ENCODE measurements around the gene SCGB3A1. TPM values are rescaled to one million over a fixed set of nuclear protein-coding genes. Genes with fewer than 3 reads are reported as not detected.

SCGB3A1 gene
- total RNA-seq, 1 experiment from 2014 or later, result not detected

DNA sequence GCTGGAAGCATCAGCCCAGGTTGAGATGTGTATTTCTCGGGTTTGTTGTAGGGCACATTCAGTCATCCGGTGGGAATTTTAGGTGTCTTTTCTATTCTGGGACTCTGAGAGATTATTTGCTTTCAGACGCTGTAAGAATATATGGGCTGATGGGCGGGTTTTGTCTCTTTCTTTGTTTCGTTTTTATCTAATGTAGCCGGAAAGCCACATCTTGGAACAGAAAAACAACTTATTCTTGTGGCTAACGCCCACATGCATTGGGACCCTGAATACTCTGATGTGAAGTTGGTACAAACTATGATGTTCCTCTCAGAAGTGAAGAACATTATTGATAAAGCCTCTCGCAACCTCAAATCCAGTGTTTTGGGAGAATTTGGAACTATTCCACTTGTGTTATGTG lies 22.4 kb downstream of the SCGB3A1 start:
- Histone ChIP-seq H3K4me1 (ENCODE audit: insufficient read depth, low read length) (no peaks in the 10 kb centered on the region), H3K4me2 (ENCODE audit: low read length) (no peak overlapping the region), H3K9me2 (replicated peaks; ENCODE audit: low read length) (no peaks in the 10 kb centered on the region), H3K27ac (ENCODE audit: low read length) (no peak overlapping the region), H3K9ac (ENCODE audit: low read length) (no peak overlapping the region), H3K9me3 (ENCODE audit: low read length) (no peaks in the 10 kb centered on the region), H3K79me2 (ENCODE audit: low read length) (no peaks in the 10 kb centered on the region), H2AFZ (ENCODE audit: low read length) (no peak overlapping the region), H3F3A (ENCODE audit: low read length, unreplicated experiment) (no peaks in the 10 kb centered on the region), H3K36me3 (ENCODE audit: low read depth, low read length) (peaks cover 14% of the 10 kb centered on the region; the same call in 1 of the 2 replicates), H4K20me1 (ENCODE audit: low read length) (no peaks in the 10 kb centered on the region), H3K27me3 (ENCODE audit: low read length) (no peaks in the 10 kb centered on the region), H3K4me3 (ENCODE audit: low read length) (no peak overlapping the region)
- TF ChIP-seq EZH2 (IDR thresholded peaks at IDR 0.05; ENCODE audit: low read length, unreplicated experiment), result no peak
- TF ChIP-seq, protein P1, sequence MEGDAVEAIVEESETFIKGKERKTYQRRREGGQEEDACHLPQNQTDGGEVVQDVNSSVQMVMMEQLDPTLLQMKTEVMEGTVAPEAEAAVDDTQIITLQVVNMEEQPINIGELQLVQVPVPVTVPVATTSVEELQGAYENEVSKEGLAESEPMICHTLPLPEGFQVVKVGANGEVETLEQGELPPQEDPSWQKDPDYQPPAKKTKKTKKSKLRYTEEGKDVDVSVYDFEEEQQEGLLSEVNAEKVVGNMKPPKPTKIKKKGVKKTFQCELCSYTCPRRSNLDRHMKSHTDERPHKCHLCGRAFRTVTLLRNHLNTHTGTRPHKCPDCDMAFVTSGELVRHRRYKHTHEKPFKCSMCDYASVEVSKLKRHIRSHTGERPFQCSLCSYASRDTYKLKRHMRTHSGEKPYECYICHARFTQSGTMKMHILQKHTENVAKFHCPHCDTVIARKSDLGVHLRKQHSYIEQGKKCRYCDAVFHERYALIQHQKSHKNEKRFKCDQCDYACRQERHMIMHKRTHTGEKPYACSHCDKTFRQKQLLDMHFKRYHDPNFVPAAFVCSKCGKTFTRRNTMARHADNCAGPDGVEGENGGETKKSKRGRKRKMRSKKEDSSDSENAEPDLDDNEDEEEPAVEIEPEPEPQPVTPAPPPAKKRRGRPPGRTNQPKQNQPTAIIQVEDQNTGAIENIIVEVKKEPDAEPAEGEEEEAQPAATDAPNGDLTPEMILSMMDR (conservative IDR thresholded peaks at IDR 0.05; ENCODE audit: low read depth, low read length), result no peak
- CTCF ChIA-PET, result no interaction called here
- no peak for DNase-seq
- intact Hi-C loops (cut with micrococcal nuclease), result no loop called here
- POLR2A ChIA-PET (ENCODE audit: unreplicated experiment), result no interaction called here
- no peak for ATAC-seq
- BruUV-seq (replicated peaks), result no TSS peak

DNA sequence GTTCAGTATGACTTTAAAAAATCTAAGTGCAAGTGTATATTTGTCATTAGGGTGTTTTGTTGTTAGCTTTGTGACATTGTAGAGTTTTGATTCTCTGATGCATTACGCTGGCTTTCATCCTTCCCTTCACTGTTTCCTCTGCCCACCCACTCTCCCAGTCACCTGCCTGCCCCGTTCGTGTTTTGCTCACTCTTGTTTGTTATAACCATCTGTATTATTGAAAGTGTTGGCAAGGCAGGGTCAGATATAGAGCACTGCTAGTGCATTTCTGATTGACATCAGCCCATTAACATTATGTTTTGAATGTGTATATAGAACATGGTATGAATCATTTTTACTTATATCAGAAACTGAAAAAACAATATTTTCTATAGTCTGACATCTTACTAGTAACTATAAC lies 27.3 kb downstream of the SCGB3A1 start:
- no TSS peak for BruUV-seq (replicated peaks)
- no peaks in the 10 kb centered on the region for H3K9me3 ChIP-seq (ENCODE audit: low read length)
- H3K79me2 ChIP-seq (ENCODE audit: low read length), result peaks cover 4% of the 10 kb centered on the region; the same call in 1 of the 2 replicates
- intact Hi-C loops (cut with micrococcal nuclease), result no loop called here
- H3F3A ChIP-seq (ENCODE audit: low read length, unreplicated experiment), result no peaks in the 10 kb centered on the region
- H3K27me3 ChIP-seq (ENCODE audit: low read length), result no peaks in the 10 kb centered on the region
- no peak overlapping the region for H3K4me3 ChIP-seq (ENCODE audit: low read length)
- no peak for ATAC-seq
- POLR2A ChIA-PET (ENCODE audit: unreplicated experiment), result no interaction called here
- TF ChIP-seq, protein P1 (conservative IDR thresholded peaks at IDR 0.05; ENCODE audit: low read depth, low read length), result no peak
- TF ChIP-seq EZH2 (IDR thresholded peaks at IDR 0.05; ENCODE audit: low read length, unreplicated experiment) (no peak), EZH2phosphoT487 (IDR thresholded peaks at IDR 0.05; ENCODE audit: borderline replicate concordance, low read length) (no peak)
- no peak for DNase-seq
- H3K4me1 ChIP-seq (ENCODE audit: insufficient read depth, low read length), result no peaks in the 10 kb centered on the region
- no peaks in the 10 kb centered on the region for H3K9me2 ChIP-seq (replicated peaks; ENCODE audit: low read length)
- H3K9ac ChIP-seq (ENCODE audit: low read length), result no peak overlapping the region
- no peak overlapping the region for H3K4me2 ChIP-seq (ENCODE audit: low read length)
- no peak overlapping the region for H2AFZ ChIP-seq (ENCODE audit: low read length)
- no peak overlapping the region for H3K27ac ChIP-seq (ENCODE audit: low read length)
- CTCF ChIA-PET, result no interaction called here
- no peaks in the 10 kb centered on the region for H4K20me1 ChIP-seq (ENCODE audit: low read length)
- peaks cover 9% of the 10 kb centered on the region; the same call in 1 of the 2 replicates for H3K36me3 ChIP-seq (ENCODE audit: low read depth, low read length)

DNA sequence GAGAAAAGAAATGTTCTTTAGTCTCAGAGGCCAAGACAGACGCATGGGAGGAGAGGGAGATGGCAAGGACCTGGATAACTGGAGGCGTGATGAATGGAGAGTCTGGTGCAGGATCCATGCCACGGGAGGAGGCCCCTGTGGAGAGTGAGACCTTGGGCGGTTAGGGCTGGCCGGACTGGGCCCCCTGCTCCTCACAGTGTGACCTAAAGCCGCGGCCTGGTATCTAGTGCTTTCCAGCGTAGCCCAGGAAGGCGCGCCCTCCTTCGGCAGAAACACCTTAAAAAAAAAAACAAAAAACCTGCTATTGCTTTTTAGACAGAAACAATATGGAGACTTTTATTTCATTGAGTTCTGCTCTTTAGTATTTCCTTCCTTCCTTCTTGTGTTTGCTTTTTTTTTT lies 33.1 kb downstream of the SCGB3A1 start:
- no peak overlapping the region for H3K4me3 ChIP-seq (ENCODE audit: low read length)
- no TSS peak for BruUV-seq (replicated peaks)
- CTCF ChIA-PET, result no interaction called here
- H3K4me2 ChIP-seq (ENCODE audit: low read length), result no peak overlapping the region
- no peaks in the 10 kb centered on the region for H3K4me1 ChIP-seq (ENCODE audit: insufficient read depth, low read length)
- DNase-seq (no peak), ATAC-seq (no peak)
- no peaks in the 10 kb centered on the region for H4K20me1 ChIP-seq (ENCODE audit: low read length)
- H3K36me3 ChIP-seq (ENCODE audit: low read depth, low read length), result peaks cover 4% of the 10 kb centered on the region
- H3K79me2 ChIP-seq (ENCODE audit: low read length), result peaks cover 16% of the 10 kb centered on the region
- intact Hi-C loops (cut with micrococcal nuclease), result no loop called here
- no peaks in the 10 kb centered on the region for H3F3A ChIP-seq (ENCODE audit: low read length, unreplicated experiment)
- TF ChIP-seq EZH2 (IDR thresholded peaks at IDR 0.05; ENCODE audit: low read length, unreplicated experiment) (no peak), EZH2phosphoT487 (IDR thresholded peaks at IDR 0.05; ENCODE audit: borderline replicate concordance, low read length) (no peak)
- TF ChIP-seq, protein P1 (conservative IDR thresholded peaks at IDR 0.05; ENCODE audit: low read depth, low read length), result no peak
- H3K27ac ChIP-seq (ENCODE audit: low read length), result no peak overlapping the region
- H3K9ac ChIP-seq (ENCODE audit: low read length), result no peak overlapping the region
- no peaks in the 10 kb centered on the region for H3K9me3 ChIP-seq (ENCODE audit: low read length)
- no peaks in the 10 kb centered on the region for H3K27me3 ChIP-seq (ENCODE audit: low read length)
- H2AFZ ChIP-seq (ENCODE audit: low read length), result no peak overlapping the region
- H3K9me2 ChIP-seq (replicated peaks; ENCODE audit: low read length), result no peaks in the 10 kb centered on the region
- POLR2A ChIA-PET (ENCODE audit: unreplicated experiment), result no interaction called here
